K562 (cell line): Measurements from ENCODE around the gene MYO5C. TPM values are rescaled to one million over a fixed set of nuclear protein-coding genes. Genes with fewer than 3 reads are reported as not detected.
A peak's percentile ranks its signal among the peaks of the same experiment; 100 is the strongest.

Experiments used
- ATAC-seq: fragments of 200-7000 bp; cut with Tn5 transposase; 3 replicates; pipeline ENCODE4 v1.9.1; 2020; ENCODE audit warnings: moderate library complexity
- BruUV-seq: library from RNA; stranded (reverse); fragments of 400-500 nt; replicated peaks from 2 replicates; lab custom pipeline; 2021; lab: Mats Ljungman, UMichigan
- CTCF ChIA-PET: fragments of 300-600 bp; formaldehyde crosslinking; extraction: SDS; loops from one replicate; lab custom pipeline; 2021; ENCODE audit warnings: low intra/inter-chr PET ratio; lab: Yijun Ruan, JAX
- POLR2A ChIA-PET: fragments of 300-600, 350-650 bp; sonication (Branson Sonifier 250); formaldehyde crosslinking; extraction: SDS; loops from one replicate; lab custom pipeline; 2021; ENCODE audit warnings: antibody characterized with exemption, inconsistent platforms; lab: Yijun Ruan, JAX
- DNase-seq, 4 experiments: peaks; one replicate each; pipeline versions ENCODE4 v3.0.0 to v3.0.0-alpha.2; 2011 to 2018; ENCODE audit warnings: low spot score in 3 of 4, mixed read lengths in 3 of 4; ENCODE audit errors: extremely low read depth in 1 of 4
- FAIRE-seq: peaks from 2 replicates; lab custom pipeline; 2011; peaks lifted over from hg19 to GRCh38; lab: Jason Lieb, UNC
- H2AFZ ChIP-seq: 2 replicates; pipeline ENCODE4 v1.6.0; 2011; ENCODE audit warnings: low read depth, low read length, control low read depth, inconsistent platforms
- H3K27ac ChIP-seq: fragments of 200-600 bp; 3 replicates; pipeline ENCODE4 v1.8.0; 2011; ENCODE audit warnings: low read depth, mild to moderate bottlenecking, control low read depth, inconsistent platforms, low read length, moderate library complexity, mixed read lengths; ENCODE audit errors: extremely low read depth
- H3K27me3 ChIP-seq, 2 experiments: fragments of 300-600 bp in 1 of 2; 2 replicates in 1 of 2; 3 replicates in 1 of 2; pipeline versions ENCODE4 v1.6.0 to v1.8.0; 2011; ENCODE audit warnings: inconsistent platforms in 2 of 2, low read length in 2 of 2, mild to moderate bottlenecking in 1 of 2, mixed read lengths in 1 of 2, moderate library complexity in 1 of 2; ENCODE audit not compliant: control insufficient read depth in 2 of 2, insufficient read depth in 2 of 2
- H3K36me3 ChIP-seq: fragments of 300-600 bp; 3 replicates; pipeline ENCODE4 v1.8.0; 2011; ENCODE audit warnings: mild to moderate bottlenecking, low read length, inconsistent platforms; ENCODE audit not compliant: control insufficient read depth, insufficient read depth
- H3K4me1 ChIP-seq, 2 experiments: fragments of 200-600 bp in 1 of 2; replicated peaks in 1 of 2; 2 replicates in 1 of 2; 3 replicates in 1 of 2; pipeline versions ENCODE4 v1.5.1 to v1.8.0; 2011; ENCODE audit warnings: inconsistent platforms in 2 of 2, low read length in 2 of 2, mild to moderate bottlenecking in 1 of 2, mixed read lengths in 1 of 2, moderate library complexity in 1 of 2; ENCODE audit not compliant: control insufficient read depth in 2 of 2, insufficient read depth in 2 of 2
- H3K4me2 ChIP-seq: 2 replicates; pipeline ENCODE4 v1.6.1; 2011; ENCODE audit warnings: low read length, control low read depth, inconsistent platforms, mixed read lengths; ENCODE audit not compliant: insufficient read depth
- H3K4me3 ChIP-seq: fragments of 200-600 bp; sonication (generic), shearing (Covaris generic); 2 replicates; pipeline ENCODE4 v1.5.1; 2016; ENCODE audit warnings: control low read depth, inconsistent platforms
- H3K79me2 ChIP-seq: fragments of 200-600 bp; 3 replicates; pipeline ENCODE4 v1.8.0; 2011; ENCODE audit warnings: low read length, inconsistent platforms; ENCODE audit not compliant: control insufficient read depth, insufficient read depth
- H3K9ac ChIP-seq, 2 experiments: 2 replicates each; pipeline versions ENCODE4 v1.6.0 to v1.6.1; 2011; ENCODE audit warnings: low read depth in 2 of 2, low read length in 2 of 2, control low read depth in 1 of 2, inconsistent platforms in 1 of 2, mild to moderate bottlenecking in 1 of 2, mixed read lengths in 1 of 2; ENCODE audit not compliant: insufficient read depth in 1 of 2
- H3K9me1 ChIP-seq: one replicate; pipeline ENCODE4 v1.6.0; 2011; ENCODE audit warnings: inconsistent platforms, mild to moderate bottlenecking, low read length, moderate library complexity; ENCODE audit not compliant: control insufficient read depth, insufficient read depth
- H3K9me3 ChIP-seq: replicated peaks from 2 replicates; pipeline ENCODE4 v1.5.1; 2011; ENCODE audit warnings: low read depth, low read length, inconsistent platforms; ENCODE audit not compliant: control insufficient read depth, insufficient read depth
- H4K20me1 ChIP-seq: replicated peaks from 2 replicates; pipeline ENCODE4 v1.6.1; 2011; ENCODE audit warnings: low read length, inconsistent platforms, mixed read lengths; ENCODE audit not compliant: control insufficient read depth, insufficient read depth
- EGR1 ChIP-seq: fragments of 450-650 bp; conservative IDR thresholded peaks from 2 replicates; pipeline ENCODE4 v1.6.1; 2017; ENCODE audit warnings: mild to moderate bottlenecking
- IRF9 ChIP-seq: fragments of 450-650 bp; IDR thresholded peaks from 2 replicates; pipeline ENCODE4 v1.6.1; 2016; ENCODE audit warnings: missing biosample characterization, missing genetic modification characterization
- KAT2B ChIP-seq: IDR thresholded peaks from one replicate; pipeline ENCODE4 v1.6.1; 2012; ENCODE audit warnings: low read depth, mild to moderate bottlenecking, control low read depth, inconsistent platforms, low read length, moderate library complexity
- KDM5B ChIP-seq: fragments of 200-600 bp; sonication (generic); IDR thresholded peaks from 2 replicates; pipeline ENCODE4 v1.6.1; 2012; ENCODE audit warnings: low read depth, mild to moderate bottlenecking, moderate library complexity, low read length, control low read depth, inconsistent platforms; ENCODE audit not compliant: insufficient replicate concordance
- NUFIP1 ChIP-seq: fragments of 450-650 bp; IDR thresholded peaks from 2 replicates; pipeline ENCODE4 v1.6.1; 2018; ENCODE audit not compliant: partially characterized antibody
- RBBP5 ChIP-seq: fragments of 200-600 bp; sonication (generic); IDR thresholded peaks from 2 replicates; pipeline ENCODE4 v1.6.1; 2012; ENCODE audit warnings: borderline replicate concordance, mild to moderate bottlenecking, low read length, control low read depth, inconsistent platforms; ENCODE audit not compliant: insufficient read depth, poor library complexity, severe bottlenecking
- SRSF3 ChIP-seq: fragments of 200-400 bp; formaldehyde crosslinking; IDR thresholded peaks from 2 replicates; pipeline ENCODE4 v1.6.1; 2016; ENCODE audit warnings: mild to moderate bottlenecking, low read length, moderate library complexity; ENCODE audit not compliant: insufficient read depth
- ZNF316 ChIP-seq: fragments of 450-650 bp; IDR thresholded peaks from 2 replicates; pipeline ENCODE4 v1.6.1; 2016
- WGBS: fragments of 100-300 bp; shearing (Covaris generic); methylation state at CpG from one replicate; pipeline ENCODE4 v1.1.6; 2016; ENCODE audit warnings: low coverage, mixed read lengths; ENCODE audit not compliant: insufficient coverage; ENCODE audit errors: missing lambda C conversion rate; 5-methylcytosine and 5-hydroxymethylcytosine counted together
- in situ Hi-C: fragments of 300-500 bp; cut with MboI; formaldehyde crosslinking; loops from 4 replicates; pipeline ENCODE4 v1.15.0; 2018; ENCODE audit warnings: inconsistent platforms, mixed read lengths
- intact Hi-C: fragments of 100-400 bp; cut with micrococcal nuclease; formaldehyde crosslinking; loops from 2 replicates; pipeline ENCODE4 v1.14.2; 2022
- polyA plus RNA-seq, 8 experiments: library from polyadenylated mRNA; depleted of rRNA in 4 of 8; stranded (reverse) in 5 of 8; unstranded in 3 of 8; fragments of >200 nt; fragmentation: Nextera tagmentation in 2 of 8; fragmentation: Illumina TruSeq in 1 of 8; extraction: Ambion mirVana in 2 of 8; extraction: Trizol in 1 of 8; gene quantifications; 2 replicates each; pipeline versions ENCODE4 v1.2.1 to v1.2.3, GENCODE V29; 2011 to 2014; ENCODE audit warnings: inconsistent platforms in 1 of 8, missing spikeins in 1 of 8
- total RNA-seq, 7 experiments: library from RNA; depleted of rRNA in 6 of 7; stranded (reverse); fragments of >200 nt in 6 of 7; fragmentation: Illumina TruSeq in 2 of 7; extraction: Trizol in 2 of 7; gene quantifications; 2 replicates each; pipeline versions ENCODE4 v1.2.1 to v1.2.3, GENCODE V29; 2011 to 2021; ENCODE audit warnings: low replicate concordance in 1 of 7
- TF ChIP-seq, protein P1 (sequence below): IDR thresholded peaks from 2 replicates; pipeline ENCODE4 v1.6.1; 2011; ENCODE audit not compliant: insufficient read length; ENCODE audit errors: extremely low read depth
- TF ChIP-seq, protein P2 (sequence below): fragments of 250-450 bp; sonication (Bioruptor Pico); IDR thresholded peaks from 2 replicates; pipeline ENCODE4 v1.4.0; 2020; ENCODE audit warnings: mild to moderate bottlenecking, moderate library complexity, borderline replicate concordance

Gene MYO5C
- total and polyA plus RNA-seq, 9 of the 15 experiments (the other 6 are each of a cell fraction or from before 2014, with no cell fraction given): 0.01 to 0.24 TPM; not detected in 7

DNA sequence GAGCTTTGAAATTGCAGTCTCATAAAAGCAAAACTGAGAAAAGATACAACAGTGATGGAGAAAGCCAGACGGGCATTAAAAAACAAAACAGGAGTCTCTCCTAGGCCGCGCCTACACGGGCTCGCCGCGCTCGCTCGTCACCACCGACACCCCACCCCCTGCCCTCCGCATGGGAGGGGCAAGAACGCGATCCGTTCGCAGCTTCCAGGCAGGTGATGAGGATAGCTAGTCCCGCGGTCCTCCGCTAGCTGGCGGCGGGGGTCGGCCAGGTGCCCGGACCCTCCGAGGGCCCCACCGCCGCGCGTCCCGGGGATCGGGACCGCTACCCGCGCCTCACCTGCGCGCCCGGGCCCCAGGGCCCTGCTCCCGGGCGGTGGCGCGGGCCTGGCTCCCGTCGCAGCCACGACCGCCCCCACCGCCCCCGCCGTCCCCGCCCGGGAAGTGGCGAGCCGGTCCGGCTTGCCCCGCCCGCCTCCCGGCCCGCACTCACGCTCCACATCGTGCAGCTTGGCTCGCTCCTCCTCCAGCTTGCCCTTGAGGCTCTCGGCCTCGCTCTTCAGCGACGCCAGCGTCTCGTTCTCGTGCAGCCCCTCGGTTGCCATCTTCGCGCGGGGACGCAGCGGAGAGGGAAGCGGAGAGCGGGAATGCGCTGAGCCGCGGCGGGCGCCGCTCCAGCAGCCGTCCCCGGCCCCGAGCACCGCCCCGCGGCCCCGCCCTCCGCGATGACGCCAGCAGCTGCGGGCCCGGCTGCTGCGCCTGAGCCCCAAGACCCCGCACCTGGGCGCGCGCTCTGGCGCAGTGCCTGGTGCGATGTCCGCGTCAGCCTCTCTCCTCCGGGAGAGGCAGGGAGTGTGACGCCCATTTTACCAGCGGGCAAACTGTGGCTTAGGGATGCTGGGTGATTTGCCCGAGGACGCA lies 116.1 kb downstream of the MYO5C start (continued):
- TF ChIP-seq, protein P1, sequence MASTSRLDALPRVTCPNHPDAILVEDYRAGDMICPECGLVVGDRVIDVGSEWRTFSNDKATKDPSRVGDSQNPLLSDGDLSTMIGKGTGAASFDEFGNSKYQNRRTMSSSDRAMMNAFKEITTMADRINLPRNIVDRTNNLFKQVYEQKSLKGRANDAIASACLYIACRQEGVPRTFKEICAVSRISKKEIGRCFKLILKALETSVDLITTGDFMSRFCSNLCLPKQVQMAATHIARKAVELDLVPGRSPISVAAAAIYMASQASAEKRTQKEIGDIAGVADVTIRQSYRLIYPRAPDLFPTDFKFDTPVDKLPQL: no peak
- 0 out of 2 replicates have a peak, but pooled peaks have one; percentile 49 for TF ChIP-seq EGR1
- TF ChIP-seq, protein P2, sequence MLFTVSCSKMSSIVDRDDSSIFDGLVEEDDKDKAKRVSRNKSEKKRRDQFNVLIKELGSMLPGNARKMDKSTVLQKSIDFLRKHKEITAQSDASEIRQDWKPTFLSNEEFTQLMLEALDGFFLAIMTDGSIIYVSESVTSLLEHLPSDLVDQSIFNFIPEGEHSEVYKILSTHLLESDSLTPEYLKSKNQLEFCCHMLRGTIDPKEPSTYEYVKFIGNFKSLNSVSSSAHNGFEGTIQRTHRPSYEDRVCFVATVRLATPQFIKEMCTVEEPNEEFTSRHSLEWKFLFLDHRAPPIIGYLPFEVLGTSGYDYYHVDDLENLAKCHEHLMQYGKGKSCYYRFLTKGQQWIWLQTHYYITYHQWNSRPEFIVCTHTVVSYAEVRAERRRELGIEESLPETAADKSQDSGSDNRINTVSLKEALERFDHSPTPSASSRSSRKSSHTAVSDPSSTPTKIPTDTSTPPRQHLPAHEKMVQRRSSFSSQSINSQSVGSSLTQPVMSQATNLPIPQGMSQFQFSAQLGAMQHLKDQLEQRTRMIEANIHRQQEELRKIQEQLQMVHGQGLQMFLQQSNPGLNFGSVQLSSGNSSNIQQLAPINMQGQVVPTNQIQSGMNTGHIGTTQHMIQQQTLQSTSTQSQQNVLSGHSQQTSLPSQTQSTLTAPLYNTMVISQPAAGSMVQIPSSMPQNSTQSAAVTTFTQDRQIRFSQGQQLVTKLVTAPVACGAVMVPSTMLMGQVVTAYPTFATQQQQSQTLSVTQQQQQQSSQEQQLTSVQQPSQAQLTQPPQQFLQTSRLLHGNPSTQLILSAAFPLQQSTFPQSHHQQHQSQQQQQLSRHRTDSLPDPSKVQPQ (CRISPR knock-in tag): no peak
- TF ChIP-seq RBBP5: peak; percentile 69

DNA sequence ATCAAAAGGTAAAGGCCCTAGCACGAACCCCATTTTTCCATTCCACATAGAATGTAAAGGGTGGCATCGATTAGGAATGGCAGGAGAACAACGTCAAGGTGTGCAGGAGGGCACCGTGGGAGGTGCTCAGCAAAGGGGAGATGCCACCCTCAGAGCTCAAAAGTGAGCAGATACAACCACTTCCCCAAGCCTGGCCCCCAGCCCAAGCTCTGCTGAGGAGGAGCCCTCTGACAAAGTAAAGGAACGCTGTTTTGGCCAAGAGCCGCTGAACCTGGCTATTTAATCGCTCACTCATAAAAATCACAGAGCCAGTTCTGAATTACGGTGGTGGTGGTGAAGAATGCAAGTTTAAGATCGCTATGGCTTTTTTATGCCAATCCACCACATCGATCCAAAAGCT lies 116.8 kb downstream of the MYO5C start:
- peaks cover 2 to 15% of the 10 kb centered on the region in 2 experiments; a peak in 3 of 5 replicates for H3K4me1 ChIP-seq
- intact Hi-C loops (no loop called here), in situ Hi-C loops (no loop called here)
- peak overlapping the region; percentile 74 for H2AFZ ChIP-seq
- H3K9me3 ChIP-seq: no peaks in the 10 kb centered on the region
- no peak overlapping the region for H3K4me3 ChIP-seq
- peak overlapping the region; percentile 84 for H3K4me2 ChIP-seq
- ATAC-seq (no peak), FAIRE-seq (no peak), DNase-seq (no peak)
- no peaks in the 10 kb centered on the region for H3K9me1 ChIP-seq
- BruUV-seq: no TSS peak
- POLR2A ChIA-PET: interaction anchor here (0.6 to 1.4 kb wide), 5 partner anchors 16 to 305 kb away, joined by 3 read pairs; partner anchors contain the start of gene LEO1
- H3K27me3 ChIP-seq: peaks cover 30 to 61% of the 10 kb centered on the region in 2 experiments
- H3K27ac ChIP-seq: no peak overlapping the region
- H4K20me1 ChIP-seq: 0 out of 2 replicates have a peak, but pooled peaks cover 5% of the 10 kb centered on the region
- H3K9ac ChIP-seq: no peak overlapping the region; a peak in 1 of 4 replicates
- CTCF ChIA-PET: no interaction called here
- no peaks in the 10 kb centered on the region for H3K79me2 ChIP-seq
- 19% methylated on average over 10 of the region's 10 CpGs for WGBS
- no peaks in the 10 kb centered on the region for H3K36me3 ChIP-seq
- TF ChIP-seq IRF9 (tag): no peak
- TF ChIP-seq ZNF316: no peak
- TF ChIP-seq KAT2B: no peak
- no peak for TF ChIP-seq NUFIP1
- no peak for TF ChIP-seq KDM5B
- no peak for TF ChIP-seq SRSF3
